Myocyte (in vitro differentiated cells): ENCODE data around the gene ATP5PD. TPM values are rescaled to one million over a fixed set of nuclear protein-coding genes. Genes with fewer than 3 reads are reported as not detected.
"Not testable (repeated sequence)": the region's sequence is repeated elsewhere in the genome, so short reads cannot be mapped to it uniquely, and the experiment has no call there.

Experiments used
- DNase-seq: peaks from one replicate; pipeline ENCODE4 v3.0.0-alpha.2; 2012; ENCODE audit warnings: low read depth
- total RNA-seq: library from RNA; depleted of rRNA; stranded (reverse); fragments of >200 nt; gene quantifications from 2 replicates; pipeline ENCODE4 v1.2.3, GENCODE V29; 2014

ATP5PD gene
- total RNA-seq, 1 donor from 2014 or later, result 305 TPM

GRCh38 chr17:75059369-75060345 lies 12.9 kb upstream of the ATP5PD start:
- peak; percentile 89 for DNase-seq

GRCh38 chr17:75051941-75052340 lies 5.2 kb upstream of the ATP5PD start:
- DNase-seq, result no peak

GRCh38 chr17:75049706-75050105 lies 2.9 kb upstream of the ATP5PD start:
- no peak for DNase-seq

GRCh38 chr17:75049057-75049456 lies 2.3 kb upstream of the ATP5PD start:
- DNase-seq, result no peak

GRCh38 chr17:75048249-75048878 lies 1.6 kb upstream of the ATP5PD start:
- peak; percentile 40 for DNase-seq

- DNase-seq, result no peak
Observed at GRCh38 chr17:75047398-75048098, 779 bp upstream of the ATP5PD start.

- not testable (repeated sequence) for DNase-seq
Observed at GRCh38 chr17:75045946-75046406, 793 bp downstream of the ATP5PD start.

- DNase-seq, result no peak
Observed at GRCh38 chr17:75044716-75045115, 2.1 kb downstream of the ATP5PD start.

- DNase-seq, result not testable (repeated sequence)
Observed at GRCh38 chr17:75043789-75044188, 3.0 kb downstream of the ATP5PD start.

GRCh38 chr17:75041656-75042280 lies 5.0 kb downstream of the ATP5PD start:
- DNase-seq, result no peak

- no peak for DNase-seq
Observed at GRCh38 chr17:75039238-75039637, 7.5 kb downstream of the ATP5PD start.

GRCh38 chr17:75036643-75037268 lies 10.0 kb downstream of the ATP5PD start:
- DNase-seq, result no peak

GRCh38 chr17:75034236-75034908 lies 12.4 kb downstream of the ATP5PD start:
- peak; percentile 94 for DNase-seq

- peak; percentile 95 for DNase-seq
Observed at GRCh38 chr17:75033346-75034235, 13.2 kb downstream of the ATP5PD start.

- DNase-seq, result peak; percentile 26
Observed at GRCh38 chr17:75032720-75033280, 14.0 kb downstream of the ATP5PD start.

GRCh38 chr17:75031972-75032719 lies 14.6 kb downstream of the ATP5PD start:
- peak; percentile 91 for DNase-seq

GRCh38 chr17:75030161-75030560 lies 16.6 kb downstream of the ATP5PD start:
- no peak for DNase-seq

- DNase-seq, result not testable (repeated sequence)
Observed at GRCh38 chr17:75026650-75027049, 20.1 kb downstream of the ATP5PD start.
